HepG2 (cell line): ENCODE data around the gene SEMA4C.

Experiments
- CREB1 ChIP-seq, 2 experiments: fragments of 450-650 bp in 1 of 2; IDR thresholded peaks; 2 replicates each; pipeline ENCODE4 v1.6.1; 2016 to 2017; ENCODE audit warnings: control low read depth in 1 of 2, mild to moderate bottlenecking in 1 of 2, missing compliant biosample characterization in 1 of 2, missing genetic modification characterization in 1 of 2
- IRX3 ChIP-seq: sonication (generic); formaldehyde crosslinking; IDR thresholded peaks from 2 replicates; pipeline ENCODE4 v1.8.1; 2023; ENCODE audit warnings: mild to moderate bottlenecking, low read depth, missing genetic modification reagents, borderline replicate concordance
- KMT2B ChIP-seq: IDR thresholded peaks from 2 replicates; pipeline ENCODE4 v1.6.1; 2016; ENCODE audit warnings: missing genetic modification reagents, missing compliant biosample characterization
- POLR2A ChIP-seq, 2 experiments: IDR thresholded peaks; 2 replicates each; pipeline ENCODE4 v1.6.1; 2011; ENCODE audit warnings: low read depth in 2 of 2, low read length in 2 of 2, mild to moderate bottlenecking in 1 of 2, moderate library complexity in 1 of 2; ENCODE audit not compliant: insufficient read depth in 1 of 2
- ZBTB8A ChIP-seq: sonication (generic); formaldehyde crosslinking; IDR thresholded peaks from 2 replicates; pipeline ENCODE4 v1.4.0; 2020; ENCODE audit warnings: mild to moderate bottlenecking, low read depth, missing genetic modification reagents, borderline replicate concordance

GRCh38 chr2:96903318-96903717 lies 33.4 kb upstream of the SEMA4C start:
- no peak for TF ChIP-seq IRX3 (CRISPR knock-in tag)
- no peak for TF ChIP-seq ZBTB8A (CRISPR knock-in tag)
- TF ChIP-seq POLR2A (IDR thresholded peaks at IDR 0.05; ENCODE audit: insufficient read depth in 1 of 2, low read depth in 2 of 2, low read length in 2 of 2), result no peak
- TF ChIP-seq KMT2B (CRISPR knock-in tag), result no peak
- TF ChIP-seq CREB1 (IDR thresholded peaks at IDR 0.05), result no peak
- no peak for TF ChIP-seq CREB1 (CRISPR knock-in tag; IDR thresholded peaks at IDR 0.05)
